ENCODE results near the gene CDK6.
"Not testable (repeated sequence)": the region's sequence is repeated elsewhere in the genome, so short reads cannot be mapped to it uniquely, and the experiment has no call there.

CDK6 gene

DNA sequence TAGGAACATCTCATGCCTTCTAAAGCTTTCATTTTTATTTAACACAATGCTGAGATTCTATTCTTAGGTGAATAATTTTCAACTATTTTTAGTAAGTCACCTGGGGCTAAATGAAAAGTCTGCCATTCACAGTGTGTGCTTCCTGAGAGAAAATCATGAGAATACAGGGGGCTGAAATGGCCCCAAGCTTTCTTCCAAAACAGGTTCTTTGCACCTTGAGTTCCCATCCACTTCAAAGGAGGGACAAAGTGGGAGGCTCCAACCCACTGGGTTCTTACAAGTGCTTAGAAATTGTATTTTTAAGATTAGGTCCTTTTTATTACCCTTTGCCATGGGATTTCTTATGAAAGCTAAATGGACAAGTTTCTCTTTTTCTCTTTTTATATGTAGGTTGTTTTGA, 224.6 kb downstream of the CDK6 start:
- DNase-seq: no peak

DNA sequence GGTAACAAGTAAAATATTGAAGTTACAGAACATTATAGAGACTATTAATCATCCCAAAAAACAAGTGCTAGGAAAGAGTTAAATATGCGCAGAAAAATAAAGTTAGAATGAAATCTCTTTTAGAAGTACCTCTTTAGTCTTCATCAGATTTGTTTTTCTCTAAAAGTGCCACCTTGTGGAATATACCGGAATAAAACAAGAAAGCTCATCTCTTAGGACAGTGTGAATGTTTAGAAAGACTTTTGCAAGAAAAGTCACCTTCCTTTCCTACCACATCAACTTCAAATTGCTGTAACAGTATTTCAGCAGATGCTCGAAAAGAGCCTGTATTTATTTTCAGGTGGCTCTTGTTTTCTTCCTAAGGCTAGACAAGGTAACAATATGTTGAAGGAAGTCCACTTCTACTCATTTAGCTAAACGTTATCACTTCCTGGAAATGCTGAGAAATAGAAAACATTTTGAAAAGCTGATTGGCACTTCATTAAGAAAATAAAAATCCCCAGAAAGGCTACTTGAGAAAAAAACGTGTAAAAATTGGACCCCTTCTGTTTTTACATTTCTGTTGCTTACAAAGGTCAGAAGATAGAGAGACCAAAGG, 226.4 kb downstream of the CDK6 start:
- DNase-seq: no peak

DNA sequence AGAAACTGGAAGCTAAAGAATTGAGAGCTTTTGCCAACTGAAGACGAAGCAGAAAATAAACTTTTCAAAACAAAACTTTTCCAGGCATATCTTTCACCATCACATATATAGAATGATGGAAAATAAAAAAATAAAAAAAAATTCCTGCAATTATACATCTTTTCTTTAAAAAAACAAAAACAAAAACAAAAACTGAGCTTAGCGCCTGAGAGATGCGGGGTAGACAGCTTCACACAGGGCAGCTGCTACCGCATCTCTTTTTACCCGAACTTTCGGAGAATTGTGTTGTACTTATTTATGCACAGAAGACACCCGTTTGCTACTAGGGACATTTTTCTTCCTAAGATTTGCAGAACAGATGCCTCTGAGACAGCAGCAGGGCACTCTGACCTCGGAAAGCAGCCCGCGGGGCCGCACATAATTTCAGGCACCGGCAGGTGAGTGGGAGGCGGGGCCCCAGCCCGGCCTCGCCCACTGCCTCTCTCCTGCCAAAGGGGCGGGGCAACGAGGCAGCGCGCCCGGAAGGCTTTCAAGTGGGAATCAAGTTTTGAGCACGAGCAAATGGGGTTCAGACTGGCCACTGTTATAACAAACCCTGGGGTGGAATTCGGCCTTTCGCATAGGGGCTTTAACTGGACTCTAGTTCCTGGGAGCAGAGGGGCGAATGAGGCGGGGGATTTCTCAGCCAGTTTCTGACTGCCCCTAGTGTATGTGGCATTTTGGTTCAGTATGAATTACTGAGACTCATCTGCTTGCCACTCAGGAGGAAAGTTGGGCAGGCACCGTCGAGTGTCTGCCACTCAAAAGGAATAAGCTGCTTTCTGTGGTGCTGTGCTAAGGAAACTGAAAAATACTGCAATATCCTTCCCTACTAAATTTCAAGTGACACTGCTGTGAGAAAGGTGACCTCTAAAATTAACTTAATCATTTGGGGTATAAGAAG, 227.7 kb downstream of the CDK6 start:
- DNase-seq: no peak

DNA sequence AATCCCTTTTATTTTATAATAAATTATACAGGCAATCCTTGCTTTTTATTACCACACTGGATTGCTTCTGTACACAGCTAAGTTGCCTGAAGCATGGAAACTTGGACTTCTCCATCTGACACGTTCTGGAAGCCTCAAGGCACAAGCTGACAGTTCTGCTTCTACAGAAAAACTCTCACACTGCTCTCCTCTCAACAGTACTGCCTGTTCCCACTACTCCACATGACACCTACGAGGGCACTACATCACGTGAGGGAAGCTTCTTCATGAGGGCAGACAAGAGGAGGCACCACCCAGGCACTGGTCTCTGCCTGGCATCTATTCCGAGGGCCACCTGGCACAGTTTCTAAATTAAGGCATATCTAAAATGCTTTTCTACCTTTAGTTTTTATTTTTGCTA, 229.4 kb downstream of the CDK6 start:
- DNase-seq: no peak

DNA sequence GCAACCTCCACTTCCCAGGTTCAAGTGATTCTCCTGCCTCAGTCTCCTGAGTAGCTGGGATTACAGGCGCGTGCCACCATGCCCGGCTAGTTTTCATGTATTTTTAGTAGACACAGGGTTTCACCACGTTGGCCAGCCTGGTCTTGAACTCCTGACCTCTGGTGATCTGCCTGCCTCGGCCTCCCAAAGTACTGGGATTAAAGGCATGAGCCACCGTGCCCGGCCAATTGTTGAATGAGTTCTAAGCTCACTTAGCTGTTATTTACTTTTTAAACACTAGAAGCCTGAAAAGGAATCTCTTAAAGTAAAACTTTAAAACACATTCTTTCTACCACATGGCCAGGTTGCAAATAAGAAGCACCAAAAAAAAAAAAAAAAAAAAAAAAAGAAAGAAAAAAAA, 231.9 kb downstream of the CDK6 start:
- not testable (repeated sequence) for DNase-seq

DNA sequence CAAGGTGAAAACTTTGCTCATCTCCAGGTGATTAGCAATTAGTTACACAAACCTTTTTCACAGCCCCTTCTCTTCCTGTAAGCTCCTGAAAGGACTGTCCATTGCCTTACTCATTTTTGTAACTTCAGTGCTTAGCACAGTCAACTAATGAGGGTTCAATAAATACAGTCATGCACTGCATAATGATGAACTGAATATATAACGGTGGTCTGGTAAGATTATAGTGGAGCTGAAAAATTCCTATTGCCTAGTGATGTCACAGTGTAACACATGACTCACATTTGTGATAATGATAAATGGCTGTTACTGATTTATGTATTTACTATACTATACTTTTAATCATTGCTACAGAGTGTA, 233.3 kb downstream of the CDK6 start:
- DNase-seq: no peak

DNA sequence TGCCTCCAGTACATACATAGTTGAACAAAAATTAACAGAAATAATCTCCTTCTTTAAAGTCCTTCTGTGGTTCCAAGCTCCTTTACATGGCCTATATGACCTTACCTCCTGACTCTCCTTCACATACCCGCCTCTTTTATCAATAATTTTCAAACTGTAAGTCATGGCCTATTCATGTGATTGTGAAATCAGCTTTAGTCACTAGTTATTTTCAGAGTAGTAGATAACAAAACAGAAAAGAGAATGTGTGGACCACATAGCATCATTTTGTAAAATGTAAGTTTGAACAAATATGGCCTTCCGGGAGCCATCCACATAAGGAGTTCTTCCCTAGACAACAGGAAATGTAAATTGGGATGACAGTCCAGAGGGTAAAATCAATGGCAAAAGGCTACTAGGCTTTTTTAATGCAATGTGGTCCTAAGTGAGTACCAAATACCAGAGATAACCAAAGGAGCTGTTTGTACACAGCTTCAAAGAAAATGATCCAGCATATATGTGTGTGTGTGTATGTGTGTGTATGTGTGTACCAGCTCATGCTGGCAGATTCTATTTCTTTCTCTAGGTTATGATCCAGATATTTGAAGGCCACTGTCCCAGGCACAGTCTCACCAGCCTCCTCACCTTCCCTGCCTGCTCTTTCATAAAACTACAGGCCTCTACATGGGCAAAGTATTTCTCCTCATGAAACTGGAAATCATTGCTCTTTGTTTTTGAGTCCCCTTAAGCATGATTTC, 233.9 kb downstream of the CDK6 start:
- no peak for DNase-seq

DNA sequence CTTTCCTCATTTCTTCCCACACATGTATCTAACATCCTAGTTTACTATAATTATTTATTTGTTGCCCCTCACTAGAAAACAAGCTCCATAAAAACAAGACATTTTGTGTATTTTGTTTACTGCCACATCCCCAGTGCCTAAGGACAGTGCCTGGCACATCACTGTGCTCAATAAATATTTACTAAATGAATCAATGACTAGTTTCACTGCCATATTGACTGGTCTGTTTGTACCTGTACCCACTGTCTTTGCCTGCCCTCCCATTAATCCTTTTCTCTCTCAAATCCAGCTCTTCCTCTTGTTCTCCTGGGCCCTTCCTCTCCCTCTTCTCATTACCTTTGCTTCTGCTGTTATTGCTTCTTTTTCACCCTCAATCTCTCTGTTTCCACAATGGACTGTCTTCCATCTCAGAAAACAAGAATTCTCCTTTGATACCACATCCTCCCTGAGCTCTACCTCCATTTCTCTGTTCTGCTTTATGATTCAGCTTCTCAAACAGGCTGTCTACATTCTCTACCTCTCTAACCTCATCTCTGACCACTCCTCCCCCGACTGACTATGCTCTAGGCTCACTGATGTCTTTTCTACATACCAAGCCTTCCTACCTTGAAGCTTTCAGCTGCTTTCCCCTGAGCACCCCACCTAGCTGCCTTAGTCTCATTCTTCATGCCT, 237.9 kb downstream of the CDK6 start:
- no peak for DNase-seq

DNA sequence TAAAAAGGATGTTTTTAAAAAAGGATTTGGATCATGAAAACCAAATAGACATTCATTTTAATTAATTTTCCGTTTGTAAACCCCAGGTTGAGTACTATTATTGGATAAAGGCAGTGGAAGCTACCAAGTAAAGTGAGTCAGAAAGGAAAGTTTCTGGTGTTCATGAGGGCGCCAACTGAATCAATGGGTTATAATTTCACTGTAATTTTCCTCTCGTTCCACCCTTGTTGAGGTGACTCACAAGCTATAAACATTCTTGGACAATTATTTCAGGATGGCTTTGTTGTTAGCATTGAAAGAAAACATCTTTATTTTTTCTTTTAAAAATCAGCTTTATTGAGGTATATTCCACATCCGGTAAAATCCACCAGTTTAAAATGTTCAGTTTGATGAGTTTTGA, 241.1 kb downstream of the CDK6 start:
- DNase-seq: no peak

DNA sequence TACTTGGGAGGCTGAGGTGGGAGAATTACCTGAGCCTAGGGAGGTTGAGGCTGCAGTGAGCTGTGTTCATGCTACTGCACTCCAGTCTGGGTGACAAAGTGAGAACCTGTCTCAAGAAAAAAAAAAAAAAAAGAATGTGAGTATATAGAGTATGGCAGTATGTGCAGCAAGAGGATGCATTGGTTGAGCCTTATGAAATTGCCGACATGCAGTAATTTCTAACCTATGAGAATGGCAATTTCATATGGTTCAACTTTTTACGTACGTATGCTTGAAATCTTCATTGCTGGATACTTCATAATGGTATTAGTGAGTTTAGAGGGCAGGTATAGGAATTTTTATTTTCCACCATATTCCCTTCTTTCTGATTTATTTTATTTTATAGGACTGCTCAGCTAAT, 241.6 kb downstream of the CDK6 start:
- no peak for DNase-seq

DNA sequence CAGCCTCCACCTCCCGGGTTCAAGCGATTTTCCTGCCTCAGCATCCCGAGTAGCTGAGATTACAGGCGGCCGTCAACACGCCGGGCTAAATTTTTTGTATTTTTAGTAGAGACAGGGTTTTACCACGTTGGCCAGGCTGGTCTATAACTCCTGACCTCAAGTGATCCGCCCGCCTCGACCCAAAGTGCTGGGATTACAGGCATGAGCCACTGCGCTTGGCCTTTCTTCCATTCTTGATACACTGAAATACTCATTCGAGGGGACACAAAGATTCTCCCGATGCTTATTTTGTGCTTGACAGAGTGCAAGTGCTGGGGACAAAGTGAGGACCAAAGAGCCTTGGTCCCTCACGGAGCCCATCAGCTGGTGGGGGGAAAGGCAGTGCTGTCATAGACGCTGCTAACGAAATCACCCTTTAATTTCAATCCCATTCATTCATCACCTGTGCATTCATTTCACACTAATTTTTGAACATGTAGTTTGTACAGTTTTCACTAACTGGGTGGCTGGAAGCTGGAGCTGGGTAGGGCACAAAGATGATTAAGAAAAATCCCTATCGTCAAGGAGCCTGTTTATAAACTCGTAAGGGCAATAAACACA, 245.6 kb downstream of the CDK6 start:
- DNase-seq: no peak

DNA sequence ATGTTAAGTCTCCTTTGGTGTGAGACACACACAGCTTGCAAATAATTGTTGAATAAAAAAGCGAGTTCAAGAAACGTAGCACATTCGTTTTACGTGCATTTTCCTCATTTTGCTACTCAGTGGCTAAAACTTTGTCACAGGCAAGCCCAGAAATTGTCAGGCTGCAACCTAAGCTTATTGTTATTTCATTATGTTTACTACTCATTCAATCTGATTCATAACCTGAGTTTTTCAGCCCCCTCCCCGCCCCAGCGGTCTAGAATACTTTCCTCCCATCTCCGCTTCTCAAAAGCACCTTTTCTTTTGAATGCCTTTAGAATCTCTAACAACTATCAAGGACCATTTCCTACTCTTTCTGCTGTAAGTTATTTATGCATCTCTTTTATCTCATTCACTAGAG, 247.3 kb downstream of the CDK6 start:
- DNase-seq: no peak

DNA sequence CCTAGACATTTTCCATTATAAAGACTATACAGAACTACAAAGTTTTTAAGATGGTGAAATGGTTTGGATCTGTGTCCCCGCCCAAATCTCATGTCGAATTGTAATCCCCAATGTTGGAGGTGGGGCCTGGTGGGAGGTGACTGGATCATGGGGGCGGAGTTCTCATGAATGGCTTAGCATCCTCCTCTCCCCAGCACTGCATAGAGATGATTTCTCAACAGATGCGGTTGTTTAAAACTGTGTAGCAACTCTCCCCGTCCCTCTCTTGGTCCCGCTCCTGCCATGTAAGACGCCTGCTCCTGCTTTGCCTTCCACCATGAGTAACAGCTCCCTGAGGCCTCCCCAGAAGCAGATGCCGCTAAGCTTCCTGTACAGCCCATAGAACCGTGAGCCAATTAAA, 247.8 kb downstream of the CDK6 start:
- no peak for DNase-seq

DNA sequence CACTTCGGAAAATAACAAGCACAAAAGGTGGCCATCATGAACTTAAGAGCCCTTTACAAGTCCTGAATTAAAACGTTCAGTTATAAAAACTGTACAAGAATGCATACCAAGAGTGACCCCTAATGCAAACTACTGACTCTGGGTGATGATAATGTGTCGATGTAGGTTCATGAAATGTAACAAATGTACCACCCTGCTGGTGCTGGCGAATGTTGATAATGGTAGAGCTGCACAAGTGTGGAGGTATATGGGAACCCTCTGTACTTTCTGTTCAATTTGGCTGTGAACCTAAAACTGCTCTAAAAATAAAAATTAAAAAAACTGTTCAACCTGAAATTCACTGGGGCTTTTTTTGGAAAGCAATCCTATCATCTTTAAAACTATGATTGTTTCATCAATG, 249.5 kb downstream of the CDK6 start:
- DNase-seq: no peak

DNA sequence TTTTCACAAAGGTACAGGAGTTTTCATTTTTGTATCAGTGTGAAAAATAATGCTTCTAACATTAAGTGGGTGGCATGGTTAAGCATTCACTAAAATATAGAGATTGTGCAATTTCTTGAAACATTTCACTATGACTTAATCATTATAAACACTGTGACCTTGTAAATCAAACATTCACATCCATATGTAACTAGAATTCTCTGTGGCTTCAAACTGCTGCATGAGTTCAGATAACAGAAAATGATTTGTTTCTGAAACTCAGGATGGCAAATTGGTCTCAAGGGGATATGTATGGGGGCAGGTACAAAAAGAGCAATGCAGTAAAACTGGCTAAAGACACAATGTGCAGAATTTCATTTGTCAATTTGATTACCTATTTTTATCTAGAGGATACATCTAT, 250.0 kb downstream of the CDK6 start:
- no peak for DNase-seq

DNA sequence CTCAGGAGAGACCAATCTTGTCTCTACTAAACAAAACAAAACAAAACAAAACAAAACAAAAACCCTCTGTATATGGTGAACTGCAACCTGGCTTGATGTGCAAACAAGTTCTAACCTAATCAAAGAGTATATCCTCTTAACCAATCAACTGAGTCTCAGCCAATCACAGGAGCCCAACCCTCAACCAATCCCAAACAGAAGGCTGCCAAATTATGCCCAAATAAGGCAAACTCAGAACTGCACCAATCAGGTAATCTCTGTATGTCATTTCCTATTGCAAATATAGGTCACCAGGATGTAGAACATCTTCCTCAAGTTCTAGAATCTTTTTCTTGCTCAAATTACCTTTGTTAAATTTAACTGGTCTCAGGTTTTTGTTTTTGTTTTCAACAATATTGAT, 251.4 kb downstream of the CDK6 start:
- DNase-seq: no peak

DNA sequence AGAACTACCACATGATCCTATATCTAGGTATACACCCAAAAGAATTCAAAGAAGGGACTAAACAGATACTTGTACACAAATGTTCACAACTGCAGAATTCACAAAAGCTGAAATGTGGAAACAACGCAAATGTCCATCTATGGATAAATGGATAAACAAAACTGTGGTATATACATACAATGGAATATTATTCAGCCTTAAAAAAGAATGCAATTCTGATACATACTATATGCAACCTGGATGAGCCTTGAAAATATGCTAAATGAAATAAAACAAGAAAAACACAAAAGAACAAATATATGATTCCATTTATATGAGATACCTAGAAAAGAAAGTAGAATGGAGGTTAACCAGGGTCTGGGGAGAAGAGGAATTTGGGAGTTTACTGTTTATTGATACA, 253.4 kb downstream of the CDK6 start:
- no peak for DNase-seq

DNA sequence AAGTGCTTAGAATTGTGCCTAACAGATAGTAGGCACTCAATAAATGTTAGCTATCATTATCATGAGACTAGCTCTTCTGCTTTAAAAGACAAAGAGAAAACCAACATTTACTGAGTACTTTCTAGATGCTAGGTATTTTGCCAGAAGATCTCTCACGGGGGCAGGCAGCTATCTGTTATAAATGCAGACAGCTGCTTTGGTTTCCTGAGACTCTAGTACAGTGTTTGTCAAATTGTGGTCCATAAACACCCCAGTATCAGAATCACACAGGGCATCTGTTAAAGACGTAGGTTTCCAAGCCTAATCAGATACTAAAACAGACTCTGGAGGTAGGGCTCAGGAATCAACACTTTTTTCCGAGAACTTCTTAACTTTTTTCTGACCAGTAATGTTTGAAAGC, 260.1 kb downstream of the CDK6 start:
- DNase-seq: no peak

DNA sequence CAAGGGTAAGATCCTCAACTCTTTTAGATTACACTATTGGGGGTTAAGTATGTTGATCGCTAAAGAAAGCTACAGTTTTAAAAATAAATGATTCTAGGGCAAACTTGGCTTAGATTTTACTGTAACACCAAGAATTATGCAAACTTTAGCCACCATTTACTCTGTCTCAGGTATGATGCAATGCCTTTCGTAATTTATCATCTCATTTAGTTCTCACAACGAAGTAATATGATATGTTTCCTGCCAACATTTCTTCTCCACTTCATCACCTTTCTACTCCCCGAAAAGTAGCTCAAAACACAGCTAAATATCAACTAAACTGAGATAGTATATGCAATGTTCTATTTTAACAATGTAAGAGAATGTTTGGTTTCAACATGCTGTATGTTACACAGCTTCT, 267.2 kb downstream of the CDK6 start:
- no peak for DNase-seq

DNA sequence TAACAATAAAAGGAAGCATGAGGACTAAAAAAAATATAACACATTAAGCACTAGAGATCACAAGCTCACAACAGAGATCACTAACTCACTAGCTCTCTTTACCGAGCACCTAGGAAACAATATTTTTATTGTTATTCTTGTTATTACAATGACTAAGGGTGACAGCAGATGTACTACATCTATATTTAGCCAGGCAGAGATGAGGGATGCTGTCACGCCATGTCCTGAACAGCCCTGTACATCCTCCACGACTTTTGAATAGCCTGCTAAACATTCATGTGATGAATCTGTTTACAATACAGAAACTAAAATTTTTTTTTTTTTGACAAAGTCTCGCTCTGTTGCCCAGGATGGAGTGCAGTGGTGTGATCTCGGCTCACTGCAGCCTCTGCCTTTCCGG, 268.9 kb downstream of the CDK6 start:
- no peak for DNase-seq

DNA sequence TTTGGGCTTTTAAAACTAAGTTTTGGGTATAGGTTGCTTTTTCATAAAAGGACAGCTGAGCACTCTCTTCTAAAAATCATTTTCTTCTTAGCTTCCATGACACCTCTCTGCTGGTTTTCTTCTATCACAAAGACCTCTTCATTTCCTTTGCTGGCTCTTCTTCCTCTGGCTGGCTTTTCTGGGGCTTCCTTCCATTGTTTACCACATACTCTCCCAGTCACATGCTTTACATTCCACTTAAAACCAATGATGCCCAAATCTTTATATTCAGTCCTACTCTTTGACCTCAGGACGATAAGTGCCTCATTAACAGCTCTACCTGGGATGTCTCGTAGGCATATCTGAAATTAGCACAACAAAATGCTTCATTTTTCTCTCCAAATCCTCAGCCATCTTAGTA, 273.0 kb downstream of the CDK6 start:
- DNase-seq: no peak

DNA sequence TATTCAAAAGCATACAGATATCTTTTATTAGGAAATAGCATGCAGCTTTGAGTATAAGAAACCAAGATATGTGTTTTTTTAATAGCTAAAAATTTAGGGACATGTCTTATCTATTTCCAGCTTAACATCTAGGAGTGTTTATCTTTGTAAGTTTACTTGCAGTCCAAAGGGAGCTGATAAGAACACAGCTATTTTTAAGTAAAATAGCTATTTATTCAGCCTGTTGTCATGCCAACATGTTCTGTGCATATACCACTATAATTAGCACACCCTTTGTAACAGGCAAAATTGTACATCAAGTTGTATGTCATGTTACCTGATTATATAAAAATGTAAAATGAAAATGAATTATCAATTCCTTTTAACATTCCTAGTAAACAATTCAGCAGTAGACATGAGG, 275.8 kb downstream of the CDK6 start:
- no peak for DNase-seq

DNA sequence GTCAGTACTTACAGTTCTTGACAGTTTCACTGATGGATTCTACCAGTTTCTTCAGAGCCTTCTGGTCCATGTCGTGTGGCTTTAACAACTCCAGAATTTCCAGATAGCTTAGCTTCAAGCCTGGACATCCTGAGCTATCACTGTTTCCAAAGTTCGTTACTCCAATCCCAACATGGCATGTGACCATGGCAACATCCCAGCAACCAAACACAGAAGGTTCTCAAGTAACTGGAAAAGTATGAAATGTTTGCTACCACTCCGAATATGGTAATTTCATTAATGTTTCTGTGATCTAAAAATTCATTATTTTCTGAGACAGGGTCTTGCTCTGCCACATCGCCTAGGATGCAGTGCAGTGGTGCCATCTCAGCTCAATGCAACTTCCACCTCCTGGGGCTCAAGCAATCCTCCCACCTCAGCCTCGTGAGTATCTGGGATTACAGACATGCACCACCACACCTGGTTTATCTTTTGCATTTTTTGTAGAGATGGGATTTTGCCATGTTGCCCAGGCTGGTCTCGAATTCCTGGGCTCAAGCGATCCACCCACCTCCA, 278.5 kb downstream of the CDK6 start:
- no peak for DNase-seq
